DOHH2 (cell line): Measurements from ENCODE around the gene MRPL45.
"Not testable (repeated sequence)": the region's sequence is repeated elsewhere in the genome, so short reads cannot be mapped to it uniquely, and the experiment has no call there.

Experiments used
- CTCF ChIP-seq: fragments of 200-600 bp; sonication (generic); IDR thresholded peaks from one replicate; pipeline ENCODE4 v1.5.1; 2014; ENCODE audit warnings: antibody characterized with exemption, mild to moderate bottlenecking, low read depth, low read length; ENCODE audit not compliant: poor library complexity, severe bottlenecking
- EZH2phosphoT487 ChIP-seq: fragments of 200-600 bp; sonication (generic); IDR thresholded peaks from 2 replicates; pipeline ENCODE4 v1.6.1; 2017; ENCODE audit warnings: borderline replicate concordance, mild to moderate bottlenecking, antibody characterized with exemption, low read length, moderate library complexity, mixed read lengths

GRCh38 chr17:38269552-38269951 is 27.4 kb upstream of the MRPL45 start:
- not testable (repeated sequence) for TF ChIP-seq CTCF, EZH2phosphoT487
